Cardiac muscle cell (in vitro differentiated cells and primary cell): ENCODE data around the gene CGB8. TPM values are rescaled to one million over a fixed set of nuclear protein-coding genes. Genes with fewer than 3 reads are reported as not detected.
"Not testable (repeated sequence)": the region's sequence is repeated elsewhere in the genome, so short reads cannot be mapped to it uniquely, and the experiment has no call there.

Source experiments
- DNase-seq, 2 donors: peaks; one replicate each; pipeline versions ENCODE4 v3.0.0 to v3.0.0-alpha.2; 2010 to 2017; ENCODE audit warnings: low read depth in 1 of 2, low spot score in 1 of 2
- H3K27ac ChIP-seq: fragments of 200-600 bp; sonication (generic); 2 replicates; pipeline ENCODE4 v1.5.1; 2016
- H3K27me3 ChIP-seq: fragments of 200-600 bp; sonication (generic); 2 replicates; pipeline ENCODE4 v1.6.0; 2016; ENCODE audit warnings: control low read depth
- H3K36me3 ChIP-seq: fragments of 200-600 bp; sonication (generic); 2 replicates; pipeline ENCODE4 v1.5.1; 2016; ENCODE audit warnings: control low read depth
- H3K4me1 ChIP-seq: fragments of 200-600 bp; sonication (generic); 2 replicates; pipeline ENCODE4 v1.8.1; 2017; ENCODE audit warnings: low read depth, mild to moderate bottlenecking, mixed run types
- H3K4me3 ChIP-seq: fragments of 200-600 bp; sonication (generic); 2 replicates; pipeline ENCODE4 v1.5.1; 2016; ENCODE audit warnings: mild to moderate bottlenecking
- H3K9me3 ChIP-seq: fragments of 200-600 bp; sonication (generic); 2 replicates; pipeline ENCODE4 v1.5.1; 2017; ENCODE audit warnings: low read depth, mild to moderate bottlenecking, control low read depth
- CTCF ChIP-seq: IDR thresholded peaks from 2 replicates; pipeline ENCODE4 v1.5.1; 2012; ENCODE audit warnings: low read depth, mild to moderate bottlenecking, low read length
- polyA plus RNA-seq: library from polyadenylated mRNA; unstranded; fragments of >200 nt; fragmentation: Nextera tagmentation; extraction: Ambion mirVana; gene quantifications from 2 replicates; pipeline ENCODE4 v1.2.1, GENCODE V29; 2016
- total RNA-seq: library from RNA; depleted of rRNA; stranded (reverse); fragments of >200 nt; gene quantifications from 2 replicates; pipeline ENCODE4 v1.2.3, GENCODE V29; 2016

Gene CGB8
- total and polyA plus RNA-seq, 2 experiments from 2014 or later, result not detected

- H3K4me1 ChIP-seq, result peaks cover 4% of the 10 kb centered on the region
- H3K27me3 ChIP-seq, result no peaks in the 10 kb centered on the region
- H3K9me3 ChIP-seq, result no peaks in the 10 kb centered on the region
- H3K27ac ChIP-seq, result no peak overlapping the region
- H3K4me3 ChIP-seq, result peak overlapping the region; percentile 49
- TF ChIP-seq CTCF, result peak; percentile 31
- peak; percentile 47 to 69 for DNase-seq
- no peaks in the 10 kb centered on the region for H3K36me3 ChIP-seq
Observed at GRCh38 chr19:49056101-49056901, 7.4 kb upstream of the CGB8 start.

- not testable (repeated sequence) for H3K9me3 ChIP-seq, H3K27me3 ChIP-seq, H3K27ac ChIP-seq, H3K36me3 ChIP-seq, H3K4me1 ChIP-seq, H3K4me3 ChIP-seq
- peak in 1 of 2 donors; percentile 20 for DNase-seq
Observed at GRCh38 chr19:49050376-49051033, 1.6 kb upstream of the CGB8 start.

GRCh38 chr19:49049834-49050233 is 923 bp upstream of the CGB8 start:
- not testable (repeated sequence) for H3K36me3 ChIP-seq, H3K4me3 ChIP-seq, DNase-seq, H3K27me3 ChIP-seq, H3K27ac ChIP-seq, H3K4me1 ChIP-seq, H3K9me3 ChIP-seq

- H3K27ac ChIP-seq, DNase-seq, H3K36me3 ChIP-seq, H3K4me3 ChIP-seq, H3K4me1 ChIP-seq, H3K27me3 ChIP-seq, H3K9me3 ChIP-seq: not testable (repeated sequence)
Observed at GRCh38 chr19:49043548-49043947, 5.4 kb downstream of the CGB8 start, which contains the start of gene CGB5. CGB5 (plus strand) TSS chr19:49043848; CDS start chr19:49044210, 362 bp downstream.

- H3K27ac ChIP-seq, DNase-seq, H3K27me3 ChIP-seq, H3K36me3 ChIP-seq, H3K9me3 ChIP-seq, H3K4me3 ChIP-seq, H3K4me1 ChIP-seq: not testable (repeated sequence)
Observed at GRCh38 chr19:49042666-49043065, 6.2 kb downstream of the CGB8 start.

- DNase-seq, result no peak
- TF ChIP-seq CTCF, result no peak
- Histone ChIP-seq H3K27ac (no peak overlapping the region), H3K9me3 (no peaks in the 10 kb centered on the region), H3K4me3 (no peak overlapping the region), H3K27me3 (no peaks in the 10 kb centered on the region), H3K4me1 (no peaks in the 10 kb centered on the region), H3K36me3 (no peaks in the 10 kb centered on the region)
Observed at GRCh38 chr19:49042177-49042576, 6.7 kb downstream of the CGB8 start.

GRCh38 chr19:49039736-49040135 is 9.2 kb downstream of the CGB8 start:
- not testable (repeated sequence) for H3K4me1 ChIP-seq, DNase-seq, H3K4me3 ChIP-seq, H3K27me3 ChIP-seq, H3K27ac ChIP-seq, H3K9me3 ChIP-seq, H3K36me3 ChIP-seq

- not testable (repeated sequence) for H3K27ac ChIP-seq, H3K4me1 ChIP-seq, H3K36me3 ChIP-seq, DNase-seq, H3K27me3 ChIP-seq, H3K4me3 ChIP-seq, H3K9me3 ChIP-seq
Observed at GRCh38 chr19:49038557-49039276, 10.2 kb downstream of the CGB8 start.

- not testable (repeated sequence) for H3K27ac ChIP-seq, H3K4me3 ChIP-seq, DNase-seq
Observed at GRCh38 chr19:49038111-49038510, 10.8 kb downstream of the CGB8 start.

More at GRCh38 chr19:49038111-49038510, 10.8 kb downstream of the CGB8 start:
- not testable (repeated sequence) for H3K36me3 ChIP-seq, H3K9me3 ChIP-seq, H3K4me1 ChIP-seq, H3K27me3 ChIP-seq
